HG02763 (cell line): ENCODE data around the gene LHX1.

ENCODE experiments used
- ATAC-seq: cut with Tn5 transposase; IDR thresholded peaks from one replicate; pipeline ENCODE4 v1.9.1; 2021; ENCODE audit warnings: mild to moderate bottlenecking, moderate library complexity; ENCODE audit not compliant: unreplicated experiment

Gene LHX1

GRCh38 chr17:36950027-36950426 is 12.8 kb downstream of the LHX1 start:
- ATAC-seq, result no peak

DNA sequence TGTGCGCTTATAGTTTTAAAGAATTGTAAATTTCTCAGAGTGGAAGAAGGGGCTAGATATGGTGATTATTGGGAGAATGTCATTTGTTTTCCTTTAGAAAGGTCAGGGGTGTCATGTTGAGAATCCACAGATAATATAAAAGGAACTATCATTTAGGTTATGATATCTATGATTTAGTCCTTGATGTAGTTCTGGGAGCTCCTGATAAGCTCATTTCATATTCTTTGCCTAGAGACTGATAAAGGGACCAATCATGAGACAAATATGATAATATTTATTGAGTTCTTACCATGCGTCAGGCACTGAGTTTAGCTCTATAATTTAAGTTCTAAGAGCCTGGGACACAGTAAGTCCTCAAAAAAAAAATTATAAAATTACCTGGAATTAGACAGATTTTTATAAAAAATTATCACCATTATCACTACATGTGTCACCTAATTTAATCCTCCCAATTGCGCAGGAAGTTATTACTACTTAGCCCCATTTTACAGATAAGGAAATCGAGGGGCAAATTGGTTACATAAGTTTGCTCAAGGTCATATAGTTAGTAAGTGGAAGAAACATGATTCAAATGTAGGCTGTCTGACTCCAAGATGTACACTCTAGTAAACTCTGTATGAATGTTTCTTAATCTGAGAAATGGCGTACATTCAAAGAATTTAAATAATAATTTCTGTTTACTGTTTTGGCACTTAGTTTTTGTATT is 14.0 kb downstream of the LHX1 start:
- ATAC-seq, result no peak

DNA sequence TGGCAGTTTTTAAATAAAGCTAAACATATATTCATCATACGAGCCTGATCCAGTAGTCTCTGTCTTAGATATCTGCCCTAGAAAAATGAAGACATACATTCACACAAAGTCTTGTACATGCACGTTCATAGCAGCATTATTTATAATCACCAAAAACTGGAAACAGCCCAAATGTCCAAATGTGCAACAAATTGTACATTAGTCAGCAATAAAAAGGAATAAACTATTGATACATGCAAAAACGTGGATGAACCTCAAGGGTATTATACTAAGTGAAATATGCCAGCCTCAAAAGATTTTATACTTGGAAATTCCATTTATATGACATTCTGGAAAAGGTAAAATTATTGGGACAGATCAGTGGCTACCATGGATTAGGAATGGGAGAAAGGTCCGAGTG is 34.2 kb downstream of the LHX1 start:
- no peak for ATAC-seq

GRCh38 chr17:36972186-36972700 is 35.0 kb downstream of the LHX1 start:
- ATAC-seq, result no peak

DNA sequence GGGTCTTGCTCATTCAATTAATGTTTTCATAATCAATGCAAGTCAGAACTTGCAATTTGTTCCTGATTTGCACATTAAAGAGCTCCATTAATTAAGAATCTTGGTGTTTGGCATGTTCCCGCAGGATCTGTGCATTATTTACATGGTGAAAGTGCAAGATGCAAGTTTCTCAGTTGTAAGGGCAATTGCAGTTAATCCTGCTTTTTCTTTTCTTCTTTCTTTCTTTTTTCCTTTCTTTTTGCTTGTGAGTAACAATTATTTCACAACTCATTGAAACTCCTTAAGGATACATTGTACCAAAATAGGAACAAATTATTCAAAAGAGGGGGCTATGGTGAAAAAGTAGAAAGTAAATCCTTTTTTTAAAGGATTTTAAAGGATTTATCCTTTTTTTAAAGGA is 35.6 kb downstream of the LHX1 start:
- no peak for ATAC-seq

DNA sequence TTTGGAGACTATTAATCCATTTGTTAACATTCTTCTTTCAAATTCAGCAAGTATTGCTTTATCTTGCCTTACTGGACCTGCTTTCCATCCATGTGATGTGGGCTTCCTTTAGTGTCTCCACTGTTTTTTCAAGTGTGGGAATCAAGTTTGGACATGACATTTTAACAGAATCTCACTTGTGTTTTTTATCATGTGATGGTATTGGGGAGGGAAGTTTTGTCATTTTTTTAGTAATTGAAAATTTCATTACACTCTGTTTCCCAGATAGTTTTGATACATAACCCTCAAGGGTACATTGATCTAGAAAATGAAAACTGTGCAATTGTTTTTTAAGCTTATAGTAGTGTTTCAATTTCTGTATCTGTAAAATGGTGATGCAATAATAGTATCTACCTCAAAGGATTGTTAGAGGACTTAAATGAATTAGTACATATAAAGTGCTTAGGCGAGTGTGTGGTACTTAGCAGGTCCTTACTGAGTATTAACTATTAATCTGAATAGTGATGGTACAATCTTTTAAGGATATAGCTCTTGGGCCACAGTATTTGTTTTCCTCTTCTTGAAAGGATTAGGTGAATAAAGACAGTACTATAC is 38.7 kb downstream of the LHX1 start:
- no peak for ATAC-seq

DNA sequence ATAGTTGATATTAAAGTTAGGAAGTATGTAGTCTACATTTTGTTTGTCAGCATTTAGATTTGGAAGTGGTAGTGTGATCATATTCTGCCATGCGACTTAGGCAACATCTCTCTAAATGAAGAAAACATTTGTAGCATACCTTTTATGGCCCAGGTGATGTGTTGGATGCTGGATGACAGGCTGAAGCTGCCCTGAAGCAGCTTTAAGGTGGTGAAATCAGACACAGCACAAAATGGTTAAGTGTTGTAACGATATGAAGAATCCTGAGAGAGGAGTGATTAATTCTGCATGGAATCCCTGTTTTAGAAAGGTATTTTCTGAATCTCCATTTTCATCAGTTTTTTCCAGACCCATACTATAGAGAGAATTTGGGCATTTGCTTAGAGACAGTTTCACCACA is 39.8 kb downstream of the LHX1 start:
- no peak for ATAC-seq

DNA sequence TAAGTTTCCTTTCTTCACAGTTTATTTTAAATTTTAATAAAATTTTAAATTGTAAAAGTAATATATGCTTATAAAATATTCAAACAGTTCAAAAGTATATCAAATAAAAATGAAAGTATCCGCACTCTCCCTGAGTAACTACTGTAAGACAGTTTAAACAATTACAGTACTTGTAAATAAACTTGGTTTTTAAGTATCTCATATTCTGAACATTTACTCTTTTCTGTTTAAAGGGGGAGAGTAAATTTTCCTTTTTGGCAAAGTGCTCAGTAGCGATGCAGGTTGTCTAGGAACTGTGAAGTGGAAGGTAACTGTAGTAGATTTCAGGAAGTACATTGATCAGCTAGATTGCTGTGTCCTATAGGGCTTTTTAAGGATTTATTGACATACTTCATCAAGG is 40.3 kb downstream of the LHX1 start:
- ATAC-seq, result no peak

DNA sequence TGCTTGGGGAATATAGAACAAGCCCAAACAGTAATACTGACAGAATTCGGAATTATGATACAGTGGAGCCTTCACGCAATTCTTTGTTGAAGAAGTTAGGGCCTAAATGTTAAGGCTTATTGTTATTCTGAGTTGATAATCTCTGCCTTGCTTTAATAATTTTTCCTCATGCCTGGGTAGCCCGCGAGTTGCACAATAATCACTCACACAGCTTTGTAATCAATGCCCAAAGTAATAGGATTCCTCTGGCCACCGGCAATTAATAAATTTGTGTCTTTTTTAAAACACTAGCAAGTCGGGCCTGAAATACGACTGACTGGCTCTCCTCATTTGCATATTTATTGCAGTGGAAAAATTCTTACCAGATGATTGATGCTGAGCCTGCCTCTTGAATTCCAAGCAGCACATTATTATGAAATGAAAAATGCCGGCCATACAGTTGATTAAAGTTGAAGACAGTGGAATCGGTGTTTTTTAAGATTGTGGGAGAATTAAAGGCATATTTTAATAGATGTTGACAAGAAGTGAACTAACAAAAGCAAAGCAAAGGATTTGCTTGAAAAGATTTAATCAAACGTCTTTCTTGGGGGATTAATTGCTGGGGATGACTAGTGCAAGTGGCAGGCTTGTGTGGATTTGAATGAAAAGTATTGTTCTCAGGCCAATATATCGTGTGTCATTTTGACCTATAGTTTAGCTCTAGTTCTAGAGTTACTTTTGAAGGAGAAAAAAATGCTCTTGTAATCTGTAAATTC is 41.7 kb downstream of the LHX1 start:
- ATAC-seq, result no peak

GRCh38 chr17:36979565-36979941 is 42.3 kb downstream of the LHX1 start:
- no peak for ATAC-seq

DNA sequence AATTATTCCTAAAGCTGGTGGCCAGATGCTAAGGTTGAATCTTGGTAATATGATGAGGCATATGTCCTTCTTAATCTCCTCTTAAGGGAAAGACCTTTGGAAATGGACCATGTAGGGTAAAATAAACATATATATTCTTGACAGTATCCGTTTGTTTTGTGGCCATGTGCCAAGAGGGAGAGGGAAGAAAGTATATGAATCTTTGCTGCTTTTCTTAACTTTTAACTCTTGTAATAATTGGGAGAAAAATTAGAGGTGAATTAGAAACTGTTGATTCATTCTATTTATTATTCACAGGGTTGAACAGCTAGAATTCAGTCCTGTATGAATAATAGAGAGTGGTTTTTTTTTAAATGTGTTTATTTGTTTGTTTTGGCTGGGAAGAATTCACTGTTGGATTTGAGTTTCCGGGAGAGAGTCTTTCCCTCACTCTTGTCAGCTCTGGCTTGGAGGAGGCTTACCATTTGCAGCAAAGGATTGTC is 43.0 kb downstream of the LHX1 start:
- ATAC-seq, result no peak

- ATAC-seq, result no peak
These were observed 46.3 kb downstream of the LHX1 start for GRCh38 chr17:36983618-36984017.

DNA sequence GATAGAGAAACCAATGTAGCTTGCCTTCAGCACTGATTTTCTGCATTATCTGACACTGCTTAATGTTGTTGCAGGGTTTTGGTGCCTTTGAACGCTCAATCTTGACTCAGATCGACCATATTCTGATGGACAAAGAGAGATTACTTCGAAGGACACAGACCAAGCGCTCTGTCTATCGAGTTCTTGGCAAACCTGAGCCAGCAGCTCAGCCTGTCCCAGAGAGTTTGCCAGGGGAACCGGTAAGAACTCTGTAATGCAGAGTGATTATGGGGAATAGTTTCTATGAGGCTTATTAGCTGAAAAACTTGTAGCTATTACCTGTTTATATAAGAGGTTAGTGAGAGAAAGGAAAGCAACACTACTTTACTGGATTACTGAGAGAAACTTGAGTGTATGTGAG is 51.9 kb downstream of the LHX1 start:
- no peak for ATAC-seq

DNA sequence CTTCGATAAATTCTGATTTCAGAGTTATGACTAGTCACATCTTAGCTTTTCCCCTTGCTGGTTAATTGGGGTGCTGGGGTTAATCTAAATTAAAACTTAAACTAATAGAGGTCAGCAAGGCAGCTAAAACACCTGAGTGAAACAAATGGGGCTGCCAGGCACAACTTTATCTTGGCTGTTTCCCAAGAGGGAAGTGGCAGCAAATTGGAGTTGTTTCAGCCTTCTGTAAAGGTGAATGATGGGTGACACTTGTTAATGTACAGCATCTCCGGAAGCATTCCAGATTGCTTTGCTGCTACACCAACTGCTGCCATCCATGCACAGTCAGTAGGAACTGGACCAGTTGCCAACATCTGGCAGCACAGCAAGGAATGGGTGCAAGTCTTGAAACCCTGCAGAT is 55.4 kb downstream of the LHX1 start:
- ATAC-seq, result no peak

GRCh38 chr17:36993227-36993626 is 56.0 kb downstream of the LHX1 start:
- no peak for ATAC-seq
